Activated naive CD4-positive, alpha-beta T cell (primary cell): ENCODE measurements around the gene IGFL1.
"Not testable (repeated sequence)": the region's sequence is repeated elsewhere in the genome, so short reads cannot be mapped to it uniquely, and the experiment has no call there.

Source experiments
- DNase-seq, 4 experiments: peaks; one replicate each; lab custom pipeline; 2025; lab: John Stamatoyannopoulos, UW

IGFL1 gene

DNA sequence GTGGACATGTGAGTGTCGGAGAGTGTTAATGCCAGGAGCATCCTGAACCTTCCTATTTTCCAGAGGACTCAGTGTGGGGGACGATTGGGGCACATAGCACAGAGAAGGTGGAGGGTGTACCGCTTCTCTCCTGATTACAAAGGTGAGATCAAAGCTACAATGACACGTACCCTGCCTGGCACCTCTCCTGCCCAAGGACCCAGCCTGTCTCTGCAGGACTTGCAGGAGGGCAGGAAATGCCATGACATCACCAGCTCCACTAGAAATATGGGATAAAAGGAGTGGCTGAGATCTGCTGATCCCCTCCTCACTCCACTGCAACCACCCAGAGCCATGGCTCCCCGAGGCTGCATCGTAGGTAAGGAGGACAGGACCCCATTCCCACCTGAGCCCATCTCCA lies at the start of gene IGFL1:
TSS of gene IGFL1 (plus strand) at position 301 of the 400 bp plus-strand sequence. CDS start at position 334, 33 bp downstream.
- no peak for DNase-seq

DNA sequence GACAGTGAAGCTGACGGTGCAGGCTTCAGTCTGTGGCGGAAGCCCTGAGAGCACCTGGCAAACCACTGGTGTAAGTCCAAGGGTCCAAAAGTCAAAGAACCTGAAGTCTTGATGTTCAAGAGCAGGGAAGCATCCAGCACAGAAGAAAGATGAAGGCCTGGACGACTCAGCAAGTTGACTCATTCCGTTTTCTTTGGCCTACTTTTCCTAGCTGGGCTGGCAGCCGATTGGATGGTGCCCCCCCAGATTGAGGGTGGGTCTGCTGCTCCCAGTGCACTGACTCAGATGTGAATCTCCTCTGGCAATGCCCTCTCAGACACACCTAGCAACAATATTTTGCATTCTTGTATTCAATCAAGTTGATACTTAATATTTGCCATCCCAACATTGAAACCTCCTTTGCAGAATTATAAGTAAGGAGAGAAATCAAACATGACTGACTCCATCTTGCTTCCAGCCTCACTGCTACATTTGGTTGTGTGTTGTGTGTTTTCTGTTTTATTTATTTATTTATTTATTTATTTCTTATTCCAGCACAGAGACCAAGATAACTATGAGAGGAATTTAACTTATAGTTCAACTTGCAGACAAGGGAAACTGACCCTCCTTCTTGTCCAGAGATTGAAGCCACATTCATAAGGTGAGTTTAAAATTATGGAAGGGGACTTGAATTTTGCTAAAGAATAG lies 48.7 kb upstream of the IGFL1 start:
- no peak for DNase-seq

DNA sequence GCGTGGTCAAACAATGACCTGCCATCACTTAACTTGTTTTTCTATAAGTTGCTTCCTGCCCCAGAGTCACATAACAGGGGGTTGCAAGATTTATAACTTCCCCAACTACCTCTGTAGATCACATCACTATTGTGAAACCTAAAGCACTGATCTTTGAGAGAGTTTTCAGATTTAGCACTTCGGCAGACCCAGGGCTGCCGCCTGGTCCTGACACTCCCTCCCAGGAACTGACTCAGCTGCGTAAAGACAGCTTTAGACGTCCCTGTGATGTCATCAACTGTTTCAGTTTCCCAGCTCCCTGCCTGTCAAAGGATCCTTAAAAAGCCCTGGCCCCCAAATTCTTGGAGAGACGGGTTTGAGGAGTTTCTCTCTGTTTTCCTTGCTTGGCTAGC lies 48.2 kb upstream of the IGFL1 start:
- no peak for DNase-seq

- no peak for DNase-seq
These were observed 47.1 kb upstream of the IGFL1 start for GRCh38 chr19:46182476-46182875.

DNA sequence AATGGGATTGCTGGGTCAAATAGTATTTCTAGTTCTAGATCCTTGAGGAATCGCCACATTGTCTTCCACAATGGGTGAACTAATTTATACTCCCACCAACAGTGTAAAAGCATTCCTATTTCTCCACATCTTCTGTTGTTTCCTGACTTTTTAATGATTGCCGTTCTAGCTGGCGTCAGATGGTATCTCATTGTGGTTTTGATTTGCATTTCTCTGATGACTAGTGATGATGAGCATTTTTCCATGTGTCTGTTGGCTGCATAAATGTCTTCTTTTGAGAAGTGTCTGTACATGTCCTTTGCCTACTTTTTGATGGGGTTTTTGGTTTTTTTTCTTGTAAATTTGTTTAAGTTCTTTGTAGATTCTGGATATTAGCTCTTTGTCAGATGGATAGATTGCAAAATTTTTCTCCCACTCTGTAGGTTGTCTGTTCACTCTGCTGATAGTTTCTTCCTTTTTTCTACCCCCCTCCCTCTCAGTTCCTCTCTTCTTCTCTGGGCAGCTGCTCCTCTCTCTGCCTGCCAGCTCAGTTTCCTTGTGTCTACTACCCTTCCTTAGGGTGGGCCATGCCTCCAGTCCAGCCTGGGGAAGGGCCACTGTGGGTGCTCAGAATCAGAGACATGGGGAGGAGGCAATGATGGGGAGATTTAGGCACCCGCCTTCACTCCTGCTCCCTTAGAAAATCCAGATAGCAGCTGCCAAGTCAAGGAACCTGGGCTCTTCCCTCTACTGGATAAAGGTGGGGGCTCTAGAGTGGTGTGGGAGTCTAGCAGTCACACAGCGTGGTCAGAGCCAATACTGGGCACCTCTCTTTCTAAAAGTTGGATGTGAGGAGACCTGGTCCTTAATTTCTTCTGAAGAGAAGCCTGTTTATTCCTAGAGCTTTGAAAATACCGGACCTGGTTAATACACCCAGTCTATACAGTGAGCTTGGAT lies 44.5 kb upstream of the IGFL1 start:
- DNase-seq: not testable (repeated sequence)

DNA sequence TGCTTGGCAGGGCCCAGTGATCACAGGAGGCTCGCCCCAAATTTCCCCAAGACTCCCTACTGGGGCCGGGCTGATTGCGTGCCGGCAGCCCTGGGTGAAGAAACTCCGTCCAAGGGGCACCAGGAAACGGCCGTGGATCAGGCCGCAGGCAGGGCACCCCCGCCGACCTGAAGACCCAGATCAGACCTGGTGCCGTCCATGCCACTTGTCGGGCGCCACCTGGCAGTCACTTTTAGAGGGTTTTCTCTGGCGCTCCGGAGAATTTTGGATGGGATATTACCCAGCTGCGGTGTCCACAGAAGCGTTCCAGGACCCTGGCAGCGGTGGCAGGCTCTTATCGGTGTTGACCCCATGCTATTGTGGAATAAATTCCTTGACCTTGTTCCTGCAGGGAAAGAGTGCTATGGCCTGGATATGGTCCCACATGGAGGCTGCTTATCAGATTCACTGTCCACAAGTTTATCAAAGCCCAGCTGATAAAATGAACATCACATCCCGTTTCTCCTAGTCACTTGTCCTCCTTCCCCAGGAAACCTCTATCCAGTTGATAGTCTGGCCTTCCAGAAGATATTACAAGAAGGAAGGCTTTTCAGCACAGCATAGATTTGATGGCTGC lies 43.3 kb upstream of the IGFL1 start:
- DNase-seq: no peak

DNA sequence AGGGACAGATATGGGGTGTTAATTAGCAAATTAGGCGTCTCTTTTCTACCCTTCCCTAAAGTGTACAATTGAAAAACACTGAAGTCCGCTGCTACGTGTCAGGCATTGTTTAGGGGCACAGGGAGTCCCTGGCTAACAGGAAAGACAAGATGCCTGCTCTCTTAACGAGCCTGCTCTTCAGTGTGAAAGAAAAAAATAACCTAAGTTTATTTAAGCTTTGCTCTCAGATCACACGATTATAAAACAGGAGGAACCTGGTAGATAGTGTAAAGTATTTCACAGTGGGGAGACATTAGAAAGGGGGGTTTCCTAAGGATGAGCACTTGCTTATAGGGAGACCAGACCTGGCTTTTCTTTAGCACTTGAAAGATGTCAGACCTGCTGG lies 42.8 kb upstream of the IGFL1 start:
- DNase-seq: no peak

GRCh38 chr19:46189971-46190888 lies 39.3 kb upstream of the IGFL1 start:
- DNase-seq: no peak

DNA sequence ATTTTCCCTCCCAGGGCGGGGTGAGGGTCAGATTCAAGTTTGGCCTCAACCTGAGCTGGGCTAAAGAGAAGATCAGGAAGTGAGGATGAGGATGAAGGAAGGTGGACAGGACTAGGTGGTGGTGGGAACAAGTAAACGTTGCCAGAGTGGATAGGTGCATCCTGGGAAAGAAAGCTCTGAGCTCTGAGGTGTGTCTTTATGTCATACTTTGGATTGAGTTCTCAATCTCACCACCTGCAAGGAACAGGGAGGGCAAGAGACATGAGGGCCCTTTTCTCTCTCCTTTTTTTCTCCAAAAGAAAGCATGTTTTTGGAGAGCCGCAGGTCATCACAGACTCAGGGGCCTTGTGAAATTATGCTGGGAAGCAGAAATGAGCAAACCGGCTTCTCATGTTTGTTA lies 38.2 kb upstream of the IGFL1 start:
- no peak for DNase-seq

GRCh38 chr19:46191972-46192371 lies 37.6 kb upstream of the IGFL1 start:
- DNase-seq: no peak

DNA sequence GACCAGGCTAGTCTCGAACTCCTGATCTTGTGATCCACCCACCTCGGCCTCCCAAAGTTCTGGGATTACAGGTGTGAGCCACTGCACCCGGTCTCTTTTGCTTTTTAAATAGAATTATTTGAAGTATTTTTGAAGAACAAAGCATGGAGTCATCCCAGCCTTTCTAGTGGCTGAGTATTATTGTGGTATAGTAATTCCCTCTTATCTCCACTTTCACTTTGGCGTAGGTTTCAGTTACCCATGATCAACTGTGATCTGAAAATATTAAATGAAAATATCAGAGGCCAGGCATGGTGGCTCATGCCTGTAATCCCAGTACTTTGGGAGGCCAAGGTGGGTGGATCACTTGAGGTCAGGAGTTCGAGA lies 36.9 kb upstream of the IGFL1 start:
- DNase-seq: not testable (repeated sequence)

GRCh38 chr19:46192992-46193650 lies 36.4 kb upstream of the IGFL1 start:
- DNase-seq: no peak

GRCh38 chr19:46193678-46194077 lies 35.9 kb upstream of the IGFL1 start:
- DNase-seq: no peak

DNA sequence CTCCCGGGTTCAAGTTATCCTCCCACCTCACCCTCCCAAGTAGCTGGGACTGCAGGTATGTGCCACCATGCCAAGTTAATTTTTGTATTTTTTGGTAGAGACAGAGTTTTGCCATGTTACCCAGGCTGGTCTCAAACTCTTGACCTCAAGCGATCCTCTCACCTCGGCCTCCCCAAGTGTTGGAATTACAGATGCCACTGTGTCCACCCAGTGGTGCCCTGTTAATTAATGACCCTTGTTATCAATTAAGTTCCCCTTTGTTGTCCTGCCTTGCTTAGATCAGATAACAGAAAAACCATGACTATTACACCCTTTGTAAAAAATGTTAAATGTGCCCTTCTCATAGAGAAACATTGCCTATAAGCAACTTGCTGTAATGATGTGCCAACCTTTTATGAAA lies 34.4 kb upstream of the IGFL1 start:
- no peak for DNase-seq

GRCh38 chr19:46195919-46196318 lies 33.6 kb upstream of the IGFL1 start:
- DNase-seq: not testable (repeated sequence)

DNA sequence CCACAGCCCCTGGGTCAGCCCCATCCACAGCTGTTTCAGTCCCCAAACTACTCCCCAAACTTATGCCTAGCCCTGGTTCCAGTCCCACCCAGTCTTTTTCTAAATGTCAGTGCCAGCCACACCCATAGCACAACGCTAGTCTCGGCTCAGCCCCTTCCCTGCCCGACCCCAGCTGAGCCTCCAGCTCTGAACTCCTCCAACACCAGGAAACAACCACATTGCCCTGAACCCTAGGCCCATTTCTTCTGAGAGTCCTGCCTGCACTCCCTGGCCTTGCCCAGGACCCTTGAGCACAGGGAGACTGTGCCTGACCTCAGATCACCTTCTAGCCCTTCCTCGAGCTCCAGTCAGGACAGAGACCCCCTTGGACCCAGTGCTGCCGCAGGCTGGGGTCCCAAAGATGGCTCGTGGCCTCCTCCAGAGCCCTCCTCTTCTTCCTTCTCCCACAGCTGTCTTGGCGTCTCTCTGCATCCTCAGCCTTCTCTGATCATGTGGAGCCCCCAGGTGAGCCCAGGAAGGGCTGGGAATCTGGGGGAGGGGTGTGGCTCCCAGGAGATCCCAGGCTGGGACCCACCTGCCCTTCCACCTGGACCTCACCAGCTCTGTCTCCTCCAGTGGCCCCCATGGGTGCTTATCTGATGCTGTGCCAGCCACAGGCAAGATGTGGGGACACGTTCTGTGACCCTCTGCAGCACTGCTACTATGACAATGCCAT lies 33.0 kb upstream of the IGFL1 start:
- no peak for DNase-seq

DNA sequence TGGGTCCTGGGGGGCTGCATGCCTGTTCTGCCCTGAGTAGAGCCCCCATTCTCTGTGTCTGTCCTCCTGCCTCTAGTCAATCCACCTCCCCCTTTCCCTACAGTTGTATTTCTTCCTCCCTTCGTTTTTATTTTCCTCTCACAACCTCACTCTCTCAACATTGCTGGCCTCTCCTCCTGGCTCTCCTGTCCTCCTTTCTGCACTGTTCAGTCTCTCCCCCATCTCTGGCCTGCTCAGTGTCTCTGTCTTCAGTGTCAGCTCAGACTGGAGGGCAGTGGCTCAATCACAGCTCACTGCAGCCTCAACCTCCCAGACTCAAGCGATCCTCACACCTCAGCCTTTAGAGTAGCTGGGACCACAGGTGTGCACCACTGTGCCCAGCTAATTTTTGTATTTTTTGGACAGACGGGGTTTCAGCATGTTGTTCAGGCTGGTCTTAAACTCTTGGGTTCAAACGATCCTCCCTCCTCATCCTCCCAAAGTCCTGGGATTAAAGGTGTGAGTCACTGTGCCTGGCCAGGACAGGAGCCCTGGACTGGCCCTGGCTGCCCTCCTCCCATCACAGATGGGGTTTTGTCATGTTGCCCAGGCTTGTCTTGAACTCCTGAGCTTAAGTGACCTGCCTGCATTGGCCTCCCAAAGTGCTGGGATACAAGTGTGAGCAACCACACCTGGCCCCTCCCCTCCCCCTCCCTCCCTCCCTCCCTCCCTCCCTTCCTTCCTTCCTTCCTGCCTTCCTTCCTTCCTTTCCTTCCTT lies 32.0 kb upstream of the IGFL1 start:
- no peak for DNase-seq

DNA sequence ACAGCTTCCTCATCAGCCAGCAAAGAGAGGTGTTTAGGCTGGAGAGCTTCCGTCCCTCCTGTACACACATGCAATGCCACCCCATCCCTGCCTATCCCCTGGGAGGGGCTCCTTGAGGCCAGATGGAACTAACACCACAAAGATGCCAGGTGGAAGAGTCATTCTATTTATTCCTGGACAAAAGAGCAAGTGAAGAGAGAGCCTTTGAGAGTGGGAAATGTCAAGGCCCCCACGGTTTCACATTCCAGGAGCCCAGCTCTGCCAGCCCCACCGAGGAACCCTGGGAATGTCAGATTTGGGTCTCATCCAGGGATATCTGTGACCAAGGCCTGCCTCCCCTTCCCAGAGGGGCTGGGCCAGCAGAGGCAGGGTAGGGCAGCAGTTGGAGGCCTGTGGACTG lies 30.8 kb upstream of the IGFL1 start:
- DNase-seq: no peak

- DNase-seq: no peak
These were observed 27.9 kb upstream of the IGFL1 start for GRCh38 chr19:46201454-46202310.
